OCI-LY7 (cell line): ENCODE measurements around the gene TMEM94. TPM values are rescaled to one million over a fixed set of nuclear protein-coding genes. Genes with fewer than 3 reads are reported as not detected.
A peak's percentile ranks its signal among the peaks of the same experiment; 100 is the strongest.

Experiments used
- BruUV-seq: library from RNA; stranded (reverse); fragments of 400-500 nt; replicated peaks from 2 replicates; lab custom pipeline; 2021; lab: Mats Ljungman, UMichigan
- CTCF ChIA-PET: fragments of 300-600 bp; sonication (Branson Sonifier 250); formaldehyde crosslinking; loops from one replicate; lab custom pipeline; 2022; ENCODE audit warnings: antibody characterized with exemption; ENCODE audit not compliant: unreplicated experiment; lab: Charles Lee
- POLR2A ChIA-PET: fragments of 300-600 bp; sonication (Branson Sonifier 250); formaldehyde crosslinking; loops from one replicate; lab custom pipeline; 2022; ENCODE audit warnings: antibody characterized with exemption; lab: Charles Lee
- DNase-seq: peaks from one replicate; pipeline ENCODE4 v3.0.0-alpha.2; 2015; ENCODE audit warnings: low spot score
- H2AFZ ChIP-seq: fragments of 200-600 bp; sonication (generic), shearing (Covaris generic); 2 replicates; pipeline ENCODE4 v1.6.1; 2014; ENCODE audit warnings: mild to moderate bottlenecking, antibody characterized with exemption, low read length, moderate library complexity
- H3K27ac ChIP-seq: fragments of 200-600 bp; sonication (generic); 2 replicates; pipeline ENCODE4 v1.5.1; 2014; ENCODE audit warnings: mixed run types, low read depth, mild to moderate bottlenecking, moderate library complexity, low read length, inconsistent platforms; ENCODE audit not compliant: poor library complexity, severe bottlenecking
- H3K36me3 ChIP-seq: fragments of 200-600 bp; sonication (generic); 2 replicates; pipeline ENCODE4 v1.6.1; 2014; ENCODE audit warnings: mild to moderate bottlenecking, antibody characterized with exemption, low read length, moderate library complexity, mixed read lengths; ENCODE audit not compliant: insufficient read depth
- H3K4me1 ChIP-seq: fragments of 200-600 bp; sonication (generic); 2 replicates; pipeline ENCODE4 v1.5.1; 2014; ENCODE audit warnings: mild to moderate bottlenecking, low read length; ENCODE audit not compliant: insufficient read depth, poor library complexity, severe bottlenecking
- H3K4me2 ChIP-seq: fragments of 200-600 bp; sonication (generic); 2 replicates; pipeline ENCODE4 v1.6.1; 2014; ENCODE audit warnings: mild to moderate bottlenecking, low read length
- H3K4me3 ChIP-seq: fragments of 200-600 bp; sonication (generic); 2 replicates; pipeline ENCODE4 v1.5.1; 2014; ENCODE audit warnings: mild to moderate bottlenecking, low read depth, low read length; ENCODE audit not compliant: poor library complexity, severe bottlenecking
- H3K79me2 ChIP-seq: fragments of 200-600 bp; sonication (generic); 2 replicates; pipeline ENCODE4 v1.6.1; 2016; ENCODE audit warnings: low read depth, mild to moderate bottlenecking, low read length, moderate library complexity, mixed read lengths; ENCODE audit not compliant: insufficient read depth
- H3K9me2 ChIP-seq: fragments of 200-600 bp; sonication (generic); 2 replicates; pipeline ENCODE4 v1.6.1; 2016; ENCODE audit warnings: mild to moderate bottlenecking, low read length, mixed read lengths; ENCODE audit not compliant: insufficient read depth
- H3K9me3 ChIP-seq: fragments of 200-600 bp; sonication (generic); 2 replicates; pipeline ENCODE4 v1.6.1; 2014; ENCODE audit warnings: mild to moderate bottlenecking, mixed run types, low read length, mixed read lengths
- H4K20me1 ChIP-seq: fragments of 200-600 bp; sonication (generic); 2 replicates; pipeline ENCODE4 v1.6.1; 2014; ENCODE audit warnings: mild to moderate bottlenecking, antibody characterized with exemption, low read length, moderate library complexity, mixed read lengths; ENCODE audit not compliant: insufficient read depth
- CTCF ChIP-seq: fragments of 200-600 bp; sonication (generic); conservative IDR thresholded peaks from 2 replicates; pipeline ENCODE4 v1.5.1; 2014; ENCODE audit warnings: mild to moderate bottlenecking, antibody characterized with exemption, low read length, moderate library complexity, mixed read lengths
- EZH2phosphoT487 ChIP-seq: fragments of 200-600 bp; sonication (generic); IDR thresholded peaks from 2 replicates; pipeline ENCODE4 v1.6.1; 2018; ENCODE audit warnings: low read depth, borderline replicate concordance, mild to moderate bottlenecking, mixed run types, antibody characterized with exemption, low read length, moderate library complexity, mixed read lengths
- intact Hi-C: fragments of 100-400 bp; cut with micrococcal nuclease; formaldehyde crosslinking; loops from one replicate; pipeline ENCODE4 v1.10.0; 2022; ENCODE audit not compliant: unreplicated experiment
- total RNA-seq, 2 experiments: library from RNA; depleted of rRNA in 1 of 2; stranded (reverse); fragments of >200 nt in 1 of 2; shearing (Covaris generic) in 1 of 2; gene quantifications; 2 replicates each; pipeline ENCODE4 v1.2.3, GENCODE V29; 2014 to 2022

The TMEM94 gene
- total RNA-seq, 2 experiments from 2014 or later = 60.6 to 121 TPM

GRCh38 chr17:75486151-75486550 lies 29.7 kb downstream of the TMEM94 start:
- Histone ChIP-seq H3K4me1 (peaks cover 16% of the 10 kb centered on the region), H3K4me3 (no peak overlapping the region), H3K79me2 (no peaks in the 10 kb centered on the region), H3K36me3 (no peaks in the 10 kb centered on the region), H3K4me2 (no peak overlapping the region), H3K27ac (no peak overlapping the region), H3K9me3 (no peaks in the 10 kb centered on the region), H4K20me1 (no peaks in the 10 kb centered on the region), H2AFZ (no peak overlapping the region), H3K9me2 (no peaks in the 10 kb centered on the region)
- intact Hi-C loops = no loop called here
- TF ChIP-seq EZH2phosphoT487 (no peak), CTCF (no peak)
- CTCF ChIA-PET = no interaction called here
- no peak for DNase-seq
- no TSS peak for BruUV-seq
- POLR2A ChIA-PET = no interaction called here

- H3K36me3 ChIP-seq = no peaks in the 10 kb centered on the region
- H3K79me2 ChIP-seq = no peaks in the 10 kb centered on the region
- peak overlapping the region; percentile 63 for H3K4me2 ChIP-seq
- H3K27ac ChIP-seq = peak overlapping the region; percentile 58
- H4K20me1 ChIP-seq = no peaks in the 10 kb centered on the region
- TF ChIP-seq CTCF = no peak
- TF ChIP-seq EZH2phosphoT487 = no peak
- H3K9me3 ChIP-seq = no peaks in the 10 kb centered on the region
- POLR2A ChIA-PET = interaction anchor here (1.0 to 1.5 kb wide), 3 partner anchors 10 to 31 kb away, joined by 3 read pairs; partner anchors contain the start of gene TMEM94
- CTCF ChIA-PET = interaction anchor here (0.6 kb wide), 1 partner anchor 9 kb away, joined by 3 read pairs; no protein-coding TSS in a partner anchor
- H3K4me3 ChIP-seq = no peak overlapping the region
- H3K9me2 ChIP-seq = no peaks in the 10 kb centered on the region
- H3K4me1 ChIP-seq = peaks cover 16% of the 10 kb centered on the region
- BruUV-seq = no TSS peak
- no peak overlapping the region; the same call in 1 of the 2 replicates for H2AFZ ChIP-seq
- DNase-seq = no peak
- intact Hi-C loops = no loop called here
Observed at GRCh38 chr17:75486951-75487350, 30.5 kb downstream of the TMEM94 start.

GRCh38 chr17:75487351-75488070 lies 31.1 kb downstream of the TMEM94 start:
- Histone ChIP-seq H3K4me2 (peak overlapping the region; percentile 63), H3K4me3 (peak overlapping the region; percentile 33), H3K27ac (peak overlapping the region; percentile 58), H3K79me2 (no peaks in the 10 kb centered on the region), H2AFZ (peak overlapping the region; percentile 63), H3K9me3 (no peaks in the 10 kb centered on the region), H3K9me2 (no peaks in the 10 kb centered on the region), H3K36me3 (no peaks in the 10 kb centered on the region), H3K4me1 (peaks cover 16% of the 10 kb centered on the region), H4K20me1 (no peaks in the 10 kb centered on the region)
- DNase-seq = peak; percentile 73
- TF ChIP-seq EZH2phosphoT487 (no peak), CTCF (peak; percentile 55; the same call in 1 of the 2 replicates)
- ChIA-PET CTCF (interaction anchor here (0.6 to 0.7 kb wide), 2 partner anchors 8 to 33 kb away, joined by 3 read pairs; no protein-coding TSS in a partner anchor), POLR2A (interaction anchor here (0.5 to 1.5 kb wide), 10 partner anchors 10 to 302 kb away, joined by 3 to 5 read pairs (median 3); partner anchors contain the start of gene TMEM94)
- no TSS peak for BruUV-seq
- intact Hi-C loops = no loop called here
